HepG2 (cell line): Measurements from ENCODE around the gene FAM163A. TPM values are rescaled to one million over a fixed set of nuclear protein-coding genes. Genes with fewer than 3 reads are reported as not detected.

Experiments
- ATAC-seq: fragments of 200-7000 bp; cut with Tn5 transposase; 3 replicates; pipeline ENCODE4 v1.9.1; 2020; ENCODE audit warnings: mild to moderate bottlenecking, moderate library complexity
- BruUV-seq: library from RNA; stranded (reverse); fragments of 400-500 nt; replicated peaks from 2 replicates; lab custom pipeline; 2021; lab: Mats Ljungman, UMichigan
- CTCF ChIA-PET: fragments of 300-600 bp; formaldehyde crosslinking; extraction: SDS; loops from one replicate; lab custom pipeline; 2021; ENCODE audit warnings: low total read pairs, inconsistent platforms, low intra/inter-chr PET ratio; lab: Yijun Ruan, JAX
- POLR2A ChIA-PET: fragments of 350-600 bp; sonication (Branson Sonifier 250); formaldehyde crosslinking; loops from one replicate; lab custom pipeline; 2020; ENCODE audit warnings: antibody characterized with exemption, inconsistent platforms; lab: Yijun Ruan, JAX
- DNase-seq: peaks from one replicate; pipeline ENCODE4 v3.0.0-alpha.2; 2015; ENCODE audit warnings: low spot score
- FAIRE-seq: peaks from 3 replicates; lab custom pipeline; 2011; peaks lifted over from hg19 to GRCh38; lab: Jason Lieb, UNC
- H2AFZ ChIP-seq: one replicate; pipeline ENCODE4 v1.6.1; 2011; ENCODE audit warnings: low read length, inconsistent platforms
- H3K27ac ChIP-seq: fragments of 300-600 bp; 3 replicates; pipeline ENCODE4 v1.8.0; 2011; ENCODE audit warnings: mixed run types, mild to moderate bottlenecking, mixed read lengths, low read length, inconsistent platforms; ENCODE audit not compliant: insufficient read depth; ENCODE audit errors: extremely low read length
- H3K27me3 ChIP-seq, 2 experiments: fragments of 200-600 bp in 1 of 2; 2 replicates in 1 of 2; 3 replicates in 1 of 2; pipeline versions ENCODE4 v1.6.0 to v1.8.0; 2011; ENCODE audit warnings: low read length in 2 of 2, mild to moderate bottlenecking in 2 of 2, moderate library complexity in 2 of 2, inconsistent platforms in 1 of 2; ENCODE audit not compliant: insufficient read depth in 2 of 2, control insufficient read depth in 1 of 2
- H3K36me3 ChIP-seq, 2 experiments: fragments of 200-600 bp in 1 of 2; replicated peaks in 1 of 2; 2 replicates in 1 of 2; 3 replicates in 1 of 2; pipeline versions ENCODE4 v1.5.1 to v1.8.0; 2011; ENCODE audit warnings: low read length in 2 of 2, inconsistent platforms in 1 of 2; ENCODE audit not compliant: insufficient read depth in 2 of 2, control insufficient read depth in 1 of 2
- H3K4me1 ChIP-seq: 2 replicates; pipeline ENCODE4 v1.5.1; 2012; ENCODE audit warnings: low read length, inconsistent platforms; ENCODE audit not compliant: insufficient read depth
- H3K4me2 ChIP-seq: 2 replicates; pipeline ENCODE4 v1.6.0; 2011; ENCODE audit warnings: low read depth, low read length, inconsistent platforms
- H3K4me3 ChIP-seq, 3 experiments: fragments of 200-600 bp in 1 of 3; sonication (generic), shearing (Covaris generic) in 1 of 3; replicated peaks in 1 of 3; 2 replicates each; pipeline ENCODE4 v1.5.1; 2011 to 2016; ENCODE audit warnings: low read length in 3 of 3, inconsistent platforms in 2 of 3, low read depth in 2 of 3, mild to moderate bottlenecking in 2 of 3, control low read depth in 1 of 3, mixed read lengths in 1 of 3; ENCODE audit not compliant: insufficient read depth in 1 of 3
- H3K79me2 ChIP-seq: one replicate; pipeline ENCODE4 v1.6.1; 2011; ENCODE audit warnings: low read length, inconsistent platforms; ENCODE audit not compliant: insufficient read depth
- H3K9ac ChIP-seq: 2 replicates; pipeline ENCODE4 v1.6.0; 2011; ENCODE audit warnings: mild to moderate bottlenecking, low read depth, low read length, inconsistent platforms; ENCODE audit not compliant: insufficient read depth
- H3K9me3 ChIP-seq: 2 replicates; pipeline ENCODE4 v1.5.1; 2012; ENCODE audit warnings: mild to moderate bottlenecking, low read length
- H4K20me1 ChIP-seq: 2 replicates; pipeline ENCODE4 v1.6.0; 2011; ENCODE audit warnings: inconsistent platforms, mild to moderate bottlenecking, low read length, moderate library complexity; ENCODE audit not compliant: insufficient read depth
- ELF3 ChIP-seq: IDR thresholded peaks from 2 replicates; pipeline ENCODE4 v1.6.1; 2016; ENCODE audit warnings: missing genetic modification reagents, missing compliant biosample characterization
- MTA1 ChIP-seq: sonication (generic); formaldehyde crosslinking; IDR thresholded peaks from 2 replicates; pipeline ENCODE4 v1.4.0; 2020; ENCODE audit warnings: missing genetic modification reagents, mild to moderate bottlenecking, borderline replicate concordance
- NCOR1 ChIP-seq: fragments of 200-600 bp; sonication (generic); IDR thresholded peaks from 2 replicates; pipeline ENCODE4 v1.7.0; 2017; ENCODE audit warnings: antibody characterized with exemption, low read length, borderline replicate concordance
- NFKBIZ ChIP-seq: IDR thresholded peaks from 2 replicates; pipeline ENCODE4 v1.6.1; 2018; ENCODE audit warnings: missing genetic modification reagents, missing compliant biosample characterization
- PCBP1 ChIP-seq: fragments of 200-400 bp; formaldehyde crosslinking; IDR thresholded peaks from 2 replicates; pipeline ENCODE4 v1.6.1; 2017; ENCODE audit warnings: mild to moderate bottlenecking, low read depth, low read length, borderline replicate concordance
- SMAD3 ChIP-seq: sonication (generic); formaldehyde crosslinking; IDR thresholded peaks from 2 replicates; pipeline ENCODE4 v1.4.0; 2020; ENCODE audit warnings: missing genetic modification reagents
- TEAD2 ChIP-seq: sonication (generic); formaldehyde crosslinking; IDR thresholded peaks from 2 replicates; pipeline ENCODE4 v1.9.0; 2021; ENCODE audit warnings: missing genetic modification reagents
- ZFP37 ChIP-seq: sonication (generic); formaldehyde crosslinking; IDR thresholded peaks from 2 replicates; pipeline ENCODE4 v1.4.0; 2020; ENCODE audit warnings: missing genetic modification reagents, borderline replicate concordance
- ZNF282 ChIP-seq: fragments of 450-650 bp; IDR thresholded peaks from 2 replicates; pipeline ENCODE4 v1.6.1; 2018; ENCODE audit not compliant: partially characterized antibody
- ZNF569 ChIP-seq: sonication (generic); formaldehyde crosslinking; IDR thresholded peaks from 2 replicates; pipeline ENCODE4 v1.5.0; 2020; ENCODE audit warnings: mild to moderate bottlenecking, missing genetic modification reagents, moderate library complexity, borderline replicate concordance
- ZNF788 ChIP-seq: sonication (generic); formaldehyde crosslinking; IDR thresholded peaks from 2 replicates; pipeline ENCODE4 v1.5.0; 2020; ENCODE audit warnings: mild to moderate bottlenecking, missing genetic modification reagents, borderline replicate concordance
- WGBS: methylation state at CpG from one replicate; pipeline ENCODE4 v1.1.6; 2017; ENCODE audit warnings: low lambda C conversion rate; 5-methylcytosine and 5-hydroxymethylcytosine counted together
- in situ Hi-C: cut with HindIII; loops from 2 replicates; pipeline ENCODE4 v1.10.0; 2017; ENCODE audit warnings: low pct_unique_long_range_greater_than_20kb; ENCODE audit not compliant: extremely low pct_ligation_motif_present
- intact Hi-C: fragments of 100-400 bp; cut with micrococcal nuclease; formaldehyde crosslinking; loops from one replicate; pipeline ENCODE4 v1.10.0; 2022; ENCODE audit not compliant: unreplicated experiment
- polyA plus RNA-seq, 8 experiments: library from polyadenylated mRNA; depleted of rRNA in 3 of 8; stranded (reverse) in 7 of 8; unstranded in 1 of 8; fragments of >200 nt; fragmentation: Illumina TruSeq in 4 of 8; extraction: Trizol in 4 of 8; gene quantifications; 2 replicates each; pipeline versions ENCODE4 v1.2.1 to v1.2.3, GENCODE V29; 2011 to 2016; ENCODE audit warnings: low read depth in 4 of 8, missing spikeins in 1 of 8, mixed read lengths in 1 of 8; ENCODE audit not compliant: insufficient read depth in 1 of 8
- total RNA-seq, 5 experiments: library from RNA; depleted of rRNA; stranded (reverse); fragments of >200 nt; fragmentation: Illumina TruSeq; extraction: Trizol; gene quantifications; 2 replicates each; pipeline ENCODE4 v1.2.3, GENCODE V29; 2016; ENCODE audit warnings: low read depth in 1 of 5
- TF ChIP-seq, protein P1 (sequence below): sonication (generic); formaldehyde crosslinking; IDR thresholded peaks from 2 replicates; pipeline ENCODE4 v1.8.0; 2022; ENCODE audit warnings: missing genetic modification reagents, mild to moderate bottlenecking, inconsistent platforms, borderline replicate concordance

FAM163A gene
- total and polyA plus RNA-seq, 2 of the 13 experiments (the other 11 are each of a cell fraction or from before 2014, with no cell fraction given): not detected

DNA sequence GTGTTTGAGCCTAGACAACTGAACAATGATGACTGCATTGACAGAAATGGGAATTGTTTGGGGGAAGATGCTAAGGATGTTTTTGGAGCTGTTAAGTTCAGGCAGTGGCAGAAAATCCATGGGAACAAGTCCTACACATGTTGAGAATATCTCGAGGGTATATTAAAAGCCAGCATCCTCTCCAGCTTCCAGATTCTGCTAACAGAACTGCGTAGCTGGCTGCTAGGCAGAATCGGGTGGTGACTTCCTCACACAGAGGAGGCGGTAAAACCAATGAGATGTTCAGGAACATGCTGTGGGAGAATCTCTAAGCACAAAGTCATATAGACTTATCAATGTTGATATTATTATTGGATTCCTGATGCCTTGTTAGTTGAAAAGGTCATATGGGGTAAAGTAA lies 14.8 kb downstream of the FAM163A start (continued):
- TF ChIP-seq MTA1 (CRISPR knock-in tag): no peak
- TF ChIP-seq ZNF788 (CRISPR knock-in tag): no peak

DNA sequence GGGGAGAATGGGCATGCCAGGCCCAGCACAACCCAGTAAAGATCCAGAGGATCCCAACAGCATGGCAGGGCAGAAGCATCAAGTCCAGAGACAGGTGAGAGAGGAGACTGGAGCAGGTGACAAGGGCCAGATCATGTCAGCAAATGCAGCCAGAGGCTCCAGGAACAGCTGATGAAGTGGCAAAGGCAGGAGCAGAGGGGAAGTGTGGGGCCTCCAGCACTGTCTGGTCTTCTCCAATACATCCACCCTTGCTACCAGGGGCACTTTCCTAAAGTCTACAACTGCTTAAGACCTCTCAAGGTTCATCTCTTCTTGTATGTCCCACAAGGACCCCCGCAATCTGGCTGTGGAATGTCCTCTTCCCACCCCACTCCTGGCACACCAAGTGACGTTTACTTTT lies 17.4 kb downstream of the FAM163A start:
- DNase-seq (no peak), FAIRE-seq (no peak), ATAC-seq (no peak)
- Histone ChIP-seq H3K27ac (no peak overlapping the region), H3K4me2 (no peak overlapping the region), H3K4me3 (no peak overlapping the region), H3K36me3 (no peaks in the 10 kb centered on the region), H3K9ac (no peak overlapping the region), H3K4me1 (no peaks in the 10 kb centered on the region), H4K20me1 (no peaks in the 10 kb centered on the region), H3K79me2 (no peaks in the 10 kb centered on the region), H2AFZ (no peak overlapping the region), H3K9me3 (no peaks in the 10 kb centered on the region), H3K27me3 (peaks cover 0 to 21% of the 10 kb centered on the region in 2 experiments; a peak in 2 of 5 replicates)
- no TSS peak for BruUV-seq
- POLR2A ChIA-PET: no interaction called here
- CTCF ChIA-PET: no interaction called here
- intact Hi-C loops: no loop called here
- WGBS: 0% methylated on average over 2 of the region's 2 CpGs
- in situ Hi-C loops: no loop called here
- no peak for TF ChIP-seq ZNF282
- no peak for TF ChIP-seq NFKBIZ (CRISPR knock-in tag)
- no peak for TF ChIP-seq PCBP1
- no peak for TF ChIP-seq ZFP37
- TF ChIP-seq, protein P1, sequence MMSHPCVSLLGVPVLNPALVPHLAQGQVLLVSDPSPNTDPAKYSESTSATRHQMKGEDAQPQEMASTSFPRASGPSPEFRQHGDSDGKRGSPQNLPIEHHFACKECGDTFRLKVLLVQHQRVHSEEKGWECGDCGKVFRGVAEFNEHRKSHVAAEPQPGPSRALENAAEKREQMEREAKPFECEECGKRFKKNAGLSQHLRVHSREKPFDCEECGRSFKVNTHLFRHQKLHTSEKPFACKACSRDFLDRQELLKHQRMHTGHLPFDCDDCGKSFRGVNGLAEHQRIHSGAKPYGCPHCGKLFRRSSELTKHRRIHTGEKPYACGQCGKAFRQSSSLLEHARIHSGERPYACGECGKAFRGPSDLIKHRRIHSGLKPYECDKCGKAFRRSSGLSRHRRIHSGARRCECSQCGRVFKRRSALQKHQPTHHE: no peak
- no peak for TF ChIP-seq ZNF569 (CRISPR knock-in tag)
- no peak for TF ChIP-seq SMAD3 (CRISPR knock-in tag)
- no peak for TF ChIP-seq TEAD2
- no peak for TF ChIP-seq NCOR1
- no peak for TF ChIP-seq ELF3 (CRISPR knock-in tag)
